Omental fat pad (tissue), 4 donors: ENCODE data around the gene EEA1. TPM values are rescaled to one million over a fixed set of nuclear protein-coding genes. Genes with fewer than 3 reads are reported as not detected.
"Not testable (repeated sequence)": the region's sequence is repeated elsewhere in the genome, so short reads cannot be mapped to it uniquely, and the experiment has no call there.

Experiments
- ATAC-seq: fragments of 150-250 bp; one replicate; pipeline ENCODE4 v1.9.1; 2016; ENCODE audit warnings: mild to moderate bottlenecking, moderate library complexity; ENCODE audit not compliant: low FRiP score
- DNase-seq: peaks from one replicate; pipeline ENCODE4 v3.0.0-alpha.2; 2019; ENCODE audit warnings: low spot score
- total RNA-seq, 4 donors: library from RNA; depleted of rRNA; stranded (reverse); fragments of >200 nt; gene quantifications; one replicate each; pipeline ENCODE4 v1.1.0, GENCODE V29; 2016
- TF ChIP-seq, protein P1 (sequence below), 3 donors: fragments of 450-650 bp; IDR thresholded peaks; one replicate each; pipeline ENCODE4 v1.5.1; 2016 to 2017; ENCODE audit warnings: antibody characterized with exemption in 3 of 3, mild to moderate bottlenecking in 3 of 3, moderate library complexity in 2 of 3

EEA1 gene
- total RNA-seq, 4 donors from 2014 or later, result 20.6 to 40.6 (median 25.4) TPM

DNA sequence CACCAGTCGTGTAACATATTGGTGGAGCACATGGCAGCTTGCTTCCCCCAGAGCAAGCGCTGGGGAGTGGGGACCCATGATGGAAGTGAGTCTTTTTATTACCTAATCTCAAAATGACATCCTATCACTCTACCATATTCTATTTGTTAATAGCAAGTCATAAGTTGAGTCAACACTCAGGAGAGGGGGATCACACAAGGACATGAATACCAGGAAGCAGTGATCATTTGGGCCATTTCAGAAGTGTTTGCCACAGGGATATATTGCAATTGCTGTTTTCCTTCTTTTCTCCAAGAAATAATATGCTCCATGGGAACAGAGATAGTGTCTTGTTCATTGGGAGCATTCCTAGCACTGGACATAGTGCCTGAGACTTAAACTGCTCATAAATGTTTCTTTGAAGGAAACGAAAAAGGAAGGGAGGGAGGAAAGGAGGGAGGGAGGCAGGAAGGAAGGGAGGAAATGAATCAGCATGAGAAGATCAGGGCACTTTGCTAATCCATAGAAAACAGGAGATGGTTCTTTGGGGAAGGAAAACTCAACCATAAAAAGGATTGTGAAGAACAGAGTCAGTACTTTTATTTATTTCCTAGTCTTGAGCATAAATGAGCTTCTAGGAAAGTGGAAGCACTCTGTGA is 39.2 kb upstream of the EEA1 start:
- ATAC-seq (no peak), DNase-seq (no peak)
- TF ChIP-seq, protein P1, sequence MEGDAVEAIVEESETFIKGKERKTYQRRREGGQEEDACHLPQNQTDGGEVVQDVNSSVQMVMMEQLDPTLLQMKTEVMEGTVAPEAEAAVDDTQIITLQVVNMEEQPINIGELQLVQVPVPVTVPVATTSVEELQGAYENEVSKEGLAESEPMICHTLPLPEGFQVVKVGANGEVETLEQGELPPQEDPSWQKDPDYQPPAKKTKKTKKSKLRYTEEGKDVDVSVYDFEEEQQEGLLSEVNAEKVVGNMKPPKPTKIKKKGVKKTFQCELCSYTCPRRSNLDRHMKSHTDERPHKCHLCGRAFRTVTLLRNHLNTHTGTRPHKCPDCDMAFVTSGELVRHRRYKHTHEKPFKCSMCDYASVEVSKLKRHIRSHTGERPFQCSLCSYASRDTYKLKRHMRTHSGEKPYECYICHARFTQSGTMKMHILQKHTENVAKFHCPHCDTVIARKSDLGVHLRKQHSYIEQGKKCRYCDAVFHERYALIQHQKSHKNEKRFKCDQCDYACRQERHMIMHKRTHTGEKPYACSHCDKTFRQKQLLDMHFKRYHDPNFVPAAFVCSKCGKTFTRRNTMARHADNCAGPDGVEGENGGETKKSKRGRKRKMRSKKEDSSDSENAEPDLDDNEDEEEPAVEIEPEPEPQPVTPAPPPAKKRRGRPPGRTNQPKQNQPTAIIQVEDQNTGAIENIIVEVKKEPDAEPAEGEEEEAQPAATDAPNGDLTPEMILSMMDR (IDR thresholded peaks at IDR 0.05), result no peak

DNA sequence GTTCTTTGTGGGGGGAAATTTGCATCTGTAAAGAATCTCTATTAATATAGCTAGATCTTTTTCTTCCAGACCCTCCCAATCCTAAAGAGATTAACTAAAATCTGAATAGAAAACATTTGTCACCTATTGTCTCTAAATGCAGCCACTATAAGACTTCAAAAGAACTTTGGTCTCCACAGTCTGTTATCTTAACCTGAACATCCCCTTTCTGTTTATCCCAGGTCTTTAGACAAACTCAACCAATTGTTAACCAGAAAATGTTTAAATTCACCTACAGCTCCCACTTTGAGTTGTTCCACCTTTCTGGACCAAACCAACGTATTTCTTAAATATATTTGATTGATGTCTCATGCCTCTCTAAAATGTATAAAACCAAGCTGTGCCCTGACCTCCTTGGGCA is 35.3 kb upstream of the EEA1 start:
- ATAC-seq, DNase-seq: not testable (repeated sequence)

DNA sequence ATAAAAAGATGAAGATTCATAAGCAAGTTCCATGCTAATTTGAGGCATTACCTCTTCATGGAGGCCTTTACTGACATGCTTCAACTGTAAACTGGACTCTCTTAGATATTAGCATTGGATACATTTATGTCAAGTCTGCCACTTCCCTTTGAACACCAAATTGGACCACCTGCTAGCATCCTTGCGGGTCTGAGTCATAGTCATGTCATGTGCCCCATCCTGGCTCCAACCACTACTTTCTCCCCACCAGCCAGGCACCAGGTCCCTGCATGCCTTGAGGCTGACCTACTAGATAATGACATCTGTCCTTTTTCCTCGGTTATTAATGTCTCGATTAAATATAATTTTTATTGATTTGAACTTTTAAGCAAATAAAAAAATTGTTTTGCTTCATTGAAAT is 32.9 kb upstream of the EEA1 start:
- ATAC-seq (no peak), DNase-seq (no peak)
- TF ChIP-seq, protein P1 (IDR thresholded peaks at IDR 0.05), result no peak

DNA sequence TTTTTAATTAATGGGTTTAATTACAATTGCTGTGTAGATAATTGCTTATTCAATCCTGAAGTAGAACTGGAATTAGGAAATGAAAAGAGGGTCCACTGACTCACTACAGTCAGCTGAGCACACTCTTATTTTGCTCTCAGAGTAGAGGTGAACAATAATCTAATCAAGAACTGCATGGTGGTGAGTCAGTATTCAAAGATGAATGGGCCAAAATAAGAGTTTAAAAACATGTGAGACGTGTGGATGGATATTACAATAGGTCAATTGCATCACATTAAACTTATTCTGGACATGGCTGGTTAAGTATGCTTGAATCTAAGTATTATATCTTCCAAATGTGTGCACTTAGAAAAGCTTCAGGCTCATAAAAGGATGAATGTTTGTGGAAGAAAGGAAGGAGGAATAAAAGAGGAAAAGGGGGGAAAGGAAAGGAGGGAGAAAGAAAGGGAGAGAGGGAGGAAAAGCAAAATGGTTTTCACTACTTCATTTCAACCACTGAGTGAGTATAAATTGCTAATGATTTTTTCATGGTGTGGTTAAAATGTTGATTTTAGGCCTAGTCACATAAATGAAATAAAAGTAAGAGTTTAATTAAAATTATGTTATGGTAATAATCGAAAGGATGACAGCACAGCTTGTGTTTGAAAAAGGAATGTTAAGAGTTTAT is 27.0 kb upstream of the EEA1 start:
- ATAC-seq (no peak), DNase-seq (no peak)
- TF ChIP-seq, protein P1 (IDR thresholded peaks at IDR 0.05), result no peak

DNA sequence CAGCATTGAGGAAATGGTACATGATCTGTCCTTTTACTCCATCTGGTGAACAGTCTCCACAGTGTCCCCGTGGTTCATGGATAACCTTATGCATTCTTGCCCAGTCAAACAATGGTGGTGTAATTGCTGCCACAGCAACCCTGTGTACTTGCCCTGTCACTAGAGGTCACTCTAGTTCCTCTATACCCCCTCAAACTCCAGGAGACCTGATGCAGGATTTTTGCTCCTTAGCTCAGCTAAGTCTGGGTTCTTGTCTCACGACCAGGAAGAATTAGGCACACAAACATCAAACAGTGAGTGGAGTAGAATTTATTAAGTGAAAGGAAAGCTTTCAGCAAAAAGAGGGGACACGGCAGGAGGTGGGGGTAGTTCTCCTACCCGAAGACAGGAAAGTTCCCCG is 24.7 kb upstream of the EEA1 start:
- TF ChIP-seq, protein P1 (IDR thresholded peaks at IDR 0.05), result no peak
- ATAC-seq (no peak), DNase-seq (no peak)

DNA sequence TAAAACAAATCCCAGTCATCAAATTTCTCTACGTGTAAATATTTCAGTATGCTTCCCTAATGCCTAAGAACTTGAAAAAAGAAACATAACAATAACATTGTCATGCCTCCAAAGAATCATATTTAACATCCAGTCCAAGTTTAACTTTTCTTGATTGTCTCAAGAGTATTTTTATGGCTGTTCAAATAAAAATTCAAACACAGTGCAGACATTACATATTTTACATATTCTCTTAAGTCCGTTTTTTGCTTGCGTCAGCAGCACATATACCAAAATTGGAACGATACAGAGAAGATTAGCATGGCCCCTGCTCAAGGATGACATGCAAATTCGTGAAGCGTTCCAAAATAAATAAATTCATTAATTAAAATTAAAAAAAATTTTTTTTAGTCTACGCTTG is 23.3 kb upstream of the EEA1 start:
- DNase-seq, result no peak
- no peak for ATAC-seq
- TF ChIP-seq, protein P1 (IDR thresholded peaks at IDR 0.05), result no peak

DNA sequence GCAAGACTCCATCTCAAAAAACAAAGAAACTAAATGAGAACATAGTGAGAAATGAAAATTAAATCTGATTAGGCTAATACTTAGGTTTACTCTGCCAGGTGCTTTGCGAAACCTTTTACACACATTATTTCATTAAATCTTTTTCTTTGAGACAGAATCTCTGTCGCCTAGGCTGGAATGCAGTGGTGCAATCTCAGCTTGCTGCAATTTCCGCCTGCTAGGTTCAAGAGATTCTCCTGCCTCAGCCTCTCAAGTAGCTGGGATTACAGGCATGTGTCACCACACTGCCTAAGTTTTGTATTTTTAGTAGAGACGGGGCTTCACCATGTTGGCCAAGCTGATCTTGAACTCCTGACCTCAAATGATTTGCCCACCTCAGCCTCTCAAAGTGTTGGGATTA is 21.9 kb upstream of the EEA1 start:
- TF ChIP-seq, protein P1 (IDR thresholded peaks at IDR 0.05), result no peak
- ATAC-seq, result no peak
- no peak for DNase-seq
